ENCODE data around the gene DPYSL3.

GRCh38 chr5:147483188-147483790 is 26.6 kb downstream of the DPYSL3 start:
- no peak for TF ChIP-seq CTCF (conservative IDR thresholded peaks at IDR 0.05; ENCODE audit: low read depth, low read length)
- no peak for TF ChIP-seq EZH2 (IDR thresholded peaks at IDR 0.05; ENCODE audit: borderline replicate concordance, low read depth, low read length, poor library complexity, severe bottlenecking)
